Measurements from ENCODE around the gene RAB5A. TPM values are rescaled to one million over a fixed set of nuclear protein-coding genes. Genes with fewer than 3 reads are reported as not detected.
"Not testable (repeated sequence)": the region's sequence is repeated elsewhere in the genome, so short reads cannot be mapped to it uniquely, and the experiment has no call there.

Gene RAB5A
- total and polyA plus RNA-seq, 2 experiments from 2014 or later, result 110 to 128 TPM

DNA sequence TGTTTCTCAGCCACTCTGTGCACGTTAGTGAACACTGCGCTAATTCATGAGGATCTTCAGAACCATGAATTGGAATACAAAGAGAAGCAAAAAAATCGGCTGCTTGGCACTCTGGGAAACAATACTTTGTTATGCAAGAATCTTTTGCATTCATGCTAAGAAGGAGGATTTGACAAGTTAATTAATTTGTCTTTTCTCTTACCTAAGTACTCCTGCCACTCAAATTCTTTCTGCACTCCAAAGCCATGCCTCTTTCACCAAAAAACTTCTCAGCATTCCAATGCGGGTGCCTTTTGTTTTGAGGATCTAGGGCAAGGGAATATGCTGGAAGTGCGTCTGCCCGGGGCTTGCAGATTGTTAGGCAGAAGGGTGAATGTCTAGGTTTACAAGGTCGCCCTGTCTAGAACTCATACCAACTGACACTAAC is 82.0 kb downstream of the RAB5A start (continued):
- TF ChIP-seq, protein P1, sequence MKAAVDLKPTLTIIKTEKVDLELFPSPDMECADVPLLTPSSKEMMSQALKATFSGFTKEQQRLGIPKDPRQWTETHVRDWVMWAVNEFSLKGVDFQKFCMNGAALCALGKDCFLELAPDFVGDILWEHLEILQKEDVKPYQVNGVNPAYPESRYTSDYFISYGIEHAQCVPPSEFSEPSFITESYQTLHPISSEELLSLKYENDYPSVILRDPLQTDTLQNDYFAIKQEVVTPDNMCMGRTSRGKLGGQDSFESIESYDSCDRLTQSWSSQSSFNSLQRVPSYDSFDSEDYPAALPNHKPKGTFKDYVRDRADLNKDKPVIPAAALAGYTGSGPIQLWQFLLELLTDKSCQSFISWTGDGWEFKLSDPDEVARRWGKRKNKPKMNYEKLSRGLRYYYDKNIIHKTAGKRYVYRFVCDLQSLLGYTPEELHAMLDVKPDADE (IDR thresholded peaks at IDR 0.05), result no peak
- TF ChIP-seq ZNF331 (CRISPR knock-in tag; IDR thresholded peaks at IDR 0.05; ENCODE audit: low read depth) (no peak), NANOG (IDR thresholded peaks at IDR 0.05; ENCODE audit: borderline replicate concordance) (no peak), EZH2phosphoT487 (IDR thresholded peaks at IDR 0.05; ENCODE audit: unreplicated experiment) (no peak), EZH2 (IDR thresholded peaks at IDR 0.05; ENCODE audit: low read depth, unreplicated experiment) (no peak), ZNF114 (CRISPR knock-in tag; IDR thresholded peaks at IDR 0.05) (no peak), POLR2AphosphoS5 (IDR thresholded peaks at IDR 0.05; ENCODE audit: low read depth) (no peak)

DNA sequence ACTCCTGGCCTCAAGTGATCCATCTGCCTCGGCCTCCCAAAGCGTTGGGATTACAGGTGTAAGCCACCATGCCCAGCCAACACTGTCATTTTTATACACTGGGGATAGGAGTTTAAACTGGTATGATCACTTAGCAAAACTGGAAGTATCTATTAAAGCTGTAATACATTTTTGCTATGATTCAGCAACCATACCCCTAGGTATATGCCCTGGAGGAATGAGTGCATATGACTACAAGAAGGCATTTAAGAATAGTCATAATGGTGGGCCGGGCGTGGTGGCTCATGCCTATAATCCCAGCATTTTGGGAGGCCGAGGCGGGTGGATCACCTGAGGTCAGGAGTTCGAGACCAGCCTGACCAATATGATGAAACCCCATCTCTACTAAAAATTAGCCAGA is 85.0 kb downstream of the RAB5A start:
- H3K4me2 ChIP-seq; H4K20me1 ChIP-seq (replicated peaks; ENCODE audit: insufficient read depth); H3K9me2 ChIP-seq (ENCODE audit: insufficient read depth); H3K4me1 ChIP-seq (ENCODE audit: insufficient read depth); H3K4me1 Mint-ChIP-seq; H3K27me3 Mint-ChIP-seq (ENCODE audit: insufficient read depth, low read depth, poor library complexity); H3K9me3 Mint-ChIP-seq; H3K4me3 Mint-ChIP-seq; H2AFZ ChIP-seq; H3K36me3 ChIP-seq (ENCODE audit: insufficient read depth); H3F3A ChIP-seq (replicated peaks; ENCODE audit: low read depth); H3K36me3 Mint-ChIP-seq (ENCODE audit: low read depth); H3K79me2 ChIP-seq (replicated peaks; ENCODE audit: insufficient read depth); H3K27ac ChIP-seq (ENCODE audit: low read depth); H3K27me3 ChIP-seq (ENCODE audit: insufficient read depth); H3K27ac Mint-ChIP-seq; ATAC-seq; DNase-seq (ENCODE audit: low spot score); H3K4me3 ChIP-seq: not testable (repeated sequence)

Small RNA genes lying within 50 kb of the gene (small RNA-seq; reads per million reads assigned to genes)
- not detected for gene RNU4-85P (ENCODE audit: low replicate concordance)
- not detected for gene RPL39P18 (ENCODE audit: low replicate concordance)

Other genes with a start within 250 kb of the RAB5A start
- 0.35 and 1.0 TPM in 2 replicates for gene EFHB, start 12.9 kb upstream of the RAB5A start, total RNA-seq (2014; rRNA removed; shearing (Covaris generic))
- gene EFHB, start 12.9 kb upstream of the RAB5A start, polyA plus RNA-seq (2016; fragmentation: Nextera tagmentation; extraction: Ambion mirVana), result 0.68 and 1.4 TPM in 2 replicates
- not detected in 2 replicates for gene PP2D1, start 65.2 kb downstream of the RAB5A start, total RNA-seq (2014; rRNA removed; shearing (Covaris generic))
- gene PP2D1, start 65.2 kb downstream of the RAB5A start, polyA plus RNA-seq (2016; fragmentation: Nextera tagmentation; extraction: Ambion mirVana), result 0.40 and 0.42 TPM in 2 replicates
- 1.7 and 4.4 TPM in 2 replicates for gene KAT2B, start 93.3 kb downstream of the RAB5A start, total RNA-seq (2014; rRNA removed; shearing (Covaris generic))
- gene KAT2B, start 93.3 kb downstream of the RAB5A start, polyA plus RNA-seq (2016; fragmentation: Nextera tagmentation; extraction: Ambion mirVana), result 1.3 and 1.7 TPM in 2 replicates
- gene SGO1, start 239.1 kb downstream of the RAB5A start, total RNA-seq (2014; rRNA removed; shearing (Covaris generic)), result 31.8 and 33.0 TPM in 2 replicates
- 95.0 and 128 TPM in 2 replicates for gene SGO1, start 239.1 kb downstream of the RAB5A start, polyA plus RNA-seq (2016; fragmentation: Nextera tagmentation; extraction: Ambion mirVana)

All from GM23338 (cell line).